Erythroblast (primary cell): ENCODE data around the gene TP63.
"Not testable (repeated sequence)": the region's sequence is repeated elsewhere in the genome, so short reads cannot be mapped to it uniquely, and the experiment has no call there.

Source experiments
- DNase-seq, 2 experiments: peaks; one replicate each; lab custom pipeline; 2025; lab: John Stamatoyannopoulos, UW
- GATA1 ChIP-seq: IDR thresholded peaks from 2 replicates; pipeline ENCODE4 v1.6.1; 2011; ENCODE audit warnings: low read depth, mild to moderate bottlenecking, control low read depth, low read length, moderate library complexity
- POLR2A ChIP-seq: IDR thresholded peaks from 2 replicates; pipeline ENCODE4 v1.6.1; 2011; ENCODE audit warnings: mild to moderate bottlenecking, low read length

TP63 gene

GRCh38 chr3:189606774-189607173, 24.4 kb upstream of the TP63 start:
- no peak for TF ChIP-seq POLR2A
- TF ChIP-seq GATA1 = no peak
- no peak for DNase-seq

- not testable (repeated sequence) for DNase-seq
These were observed 18.5 kb upstream of the TP63 start for GRCh38 chr3:189612641-189613040.

GRCh38 chr3:189613122-189613521, 18.1 kb upstream of the TP63 start:
- TF ChIP-seq POLR2A = no peak
- no peak for TF ChIP-seq GATA1
- DNase-seq = no peak

DNA sequence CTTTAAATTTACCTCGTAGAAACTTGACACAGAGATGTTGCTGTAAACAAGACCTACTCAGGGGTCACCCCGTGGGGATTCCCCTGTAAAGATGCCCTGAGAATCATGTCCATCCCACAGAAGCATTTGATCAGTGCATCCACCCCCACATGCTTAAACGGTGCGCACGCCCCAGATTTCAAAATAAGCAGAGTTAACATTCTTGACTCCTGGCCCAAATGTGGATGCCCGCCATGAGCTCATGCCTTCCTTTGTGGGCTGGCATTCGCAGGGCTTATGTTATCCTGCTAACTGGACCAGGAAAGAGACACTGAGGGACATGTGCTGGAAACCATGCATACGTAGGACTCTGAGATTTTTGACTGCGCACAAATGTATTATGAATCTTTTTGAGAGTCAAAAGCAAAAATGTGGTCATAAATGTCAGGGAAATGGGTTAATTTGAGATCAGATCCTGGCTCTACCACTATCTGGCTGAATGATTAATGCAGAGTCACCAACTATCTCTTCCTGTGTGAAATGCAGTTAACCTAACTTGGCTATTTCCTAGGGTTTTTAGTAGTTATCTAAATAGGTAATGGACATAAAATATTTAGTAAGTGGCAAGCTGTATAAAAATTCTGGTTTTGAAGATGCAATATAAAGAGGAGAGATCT, 9.1 kb upstream of the TP63 start:
- TF ChIP-seq POLR2A (no peak), GATA1 (no peak)
- no peak for DNase-seq

DNA sequence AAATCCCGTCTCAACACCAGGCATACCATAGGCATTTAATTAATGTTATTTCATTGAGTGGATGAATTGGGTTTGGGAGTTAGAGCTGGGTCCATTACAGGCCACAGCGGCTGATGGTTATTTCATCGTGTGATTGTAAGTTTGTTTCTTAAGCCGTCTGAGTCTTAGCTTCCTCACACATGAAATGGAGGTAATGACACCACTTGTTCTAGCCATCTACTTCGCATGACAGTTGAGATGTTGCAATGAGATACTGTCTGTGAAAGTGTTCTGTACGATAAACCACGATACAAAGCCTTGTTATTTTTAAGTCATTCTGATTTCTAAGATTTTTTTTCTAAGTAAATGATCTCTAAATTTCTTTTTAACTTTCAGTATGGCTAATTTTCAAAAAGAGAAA, 8.6 kb upstream of the TP63 start:
- DNase-seq = no peak
- TF ChIP-seq POLR2A = no peak
- TF ChIP-seq GATA1 = no peak

GRCh38 chr3:189624130-189624529, 7.1 kb upstream of the TP63 start:
- no peak for DNase-seq
- no peak for TF ChIP-seq POLR2A
- TF ChIP-seq GATA1 = no peak

DNA sequence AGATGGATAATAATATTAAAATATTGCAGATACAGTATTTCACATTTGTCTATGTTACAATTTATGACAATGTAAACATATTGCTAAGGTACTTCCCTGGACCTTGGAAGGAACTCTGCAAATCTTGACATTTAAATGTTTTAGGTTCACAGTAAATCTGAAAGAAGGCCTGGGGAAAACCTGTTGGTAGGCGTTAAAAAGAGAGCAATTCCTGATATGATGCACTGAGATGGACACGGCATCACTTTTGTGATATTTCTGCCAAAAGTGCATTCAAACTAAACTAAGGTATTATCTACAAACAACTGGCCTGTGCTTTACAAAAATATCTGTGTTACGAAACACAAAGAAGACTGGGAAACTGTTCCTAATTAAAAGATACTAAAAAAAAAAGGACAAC, 6.1 kb upstream of the TP63 start:
- TF ChIP-seq POLR2A = no peak
- no peak for TF ChIP-seq GATA1
- no peak for DNase-seq

GRCh38 chr3:189625572-189625971, 5.6 kb upstream of the TP63 start:
- TF ChIP-seq GATA1 (no peak), POLR2A (no peak)
- DNase-seq = no peak

DNA sequence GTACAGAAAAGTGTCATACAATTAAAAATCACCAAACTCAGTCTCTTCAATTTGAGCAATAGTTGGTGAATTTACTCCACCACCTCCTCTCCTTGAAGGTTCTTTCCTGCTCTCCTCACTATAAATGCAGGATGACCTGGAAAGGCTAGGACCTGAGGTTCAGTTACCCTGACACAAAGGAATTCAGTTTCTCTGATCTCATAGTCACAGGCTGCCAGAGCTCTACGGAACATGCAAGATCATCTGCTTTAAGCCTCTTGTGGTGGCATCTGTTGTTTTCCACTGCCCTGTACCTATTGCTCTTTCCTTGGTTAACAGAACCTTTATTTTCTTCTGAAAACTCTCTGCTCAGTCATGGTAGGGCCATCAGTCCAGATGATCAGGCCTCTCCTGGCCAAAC, 4.9 kb upstream of the TP63 start:
- no peak for DNase-seq
- TF ChIP-seq GATA1 (no peak), POLR2A (no peak)

DNA sequence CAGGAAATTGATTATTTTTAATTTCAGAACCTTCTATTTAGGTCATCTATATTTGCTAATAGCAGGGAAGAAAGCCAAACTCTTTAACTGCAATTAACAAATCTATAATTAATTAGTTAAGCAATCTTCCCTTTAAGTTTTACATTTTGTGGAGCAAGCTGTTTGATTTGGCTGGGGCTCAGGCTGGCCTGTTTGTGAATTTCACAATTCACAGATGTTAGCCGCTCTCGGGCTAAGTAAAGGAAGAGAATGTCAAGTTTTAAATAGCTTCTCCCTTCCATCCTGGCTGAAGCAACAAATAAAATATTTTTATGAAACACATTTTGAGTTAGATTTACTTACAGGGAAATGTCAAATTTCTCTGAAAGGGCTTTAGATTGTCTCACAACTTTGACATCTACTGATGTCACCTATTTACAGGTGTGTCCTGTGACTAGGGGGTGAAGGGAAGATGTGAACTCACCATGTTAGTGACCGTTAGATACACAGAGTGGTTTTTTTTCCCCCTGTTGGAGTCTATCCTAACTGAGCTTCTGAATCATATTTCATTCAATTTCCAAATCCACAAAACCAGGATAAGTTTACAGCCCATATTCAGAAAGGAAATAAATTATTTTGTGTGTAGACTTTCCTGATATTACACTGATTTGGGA, 1.3 kb upstream of the TP63 start:
- TF ChIP-seq GATA1 (no peak), POLR2A (no peak)
- DNase-seq = no peak

DNA sequence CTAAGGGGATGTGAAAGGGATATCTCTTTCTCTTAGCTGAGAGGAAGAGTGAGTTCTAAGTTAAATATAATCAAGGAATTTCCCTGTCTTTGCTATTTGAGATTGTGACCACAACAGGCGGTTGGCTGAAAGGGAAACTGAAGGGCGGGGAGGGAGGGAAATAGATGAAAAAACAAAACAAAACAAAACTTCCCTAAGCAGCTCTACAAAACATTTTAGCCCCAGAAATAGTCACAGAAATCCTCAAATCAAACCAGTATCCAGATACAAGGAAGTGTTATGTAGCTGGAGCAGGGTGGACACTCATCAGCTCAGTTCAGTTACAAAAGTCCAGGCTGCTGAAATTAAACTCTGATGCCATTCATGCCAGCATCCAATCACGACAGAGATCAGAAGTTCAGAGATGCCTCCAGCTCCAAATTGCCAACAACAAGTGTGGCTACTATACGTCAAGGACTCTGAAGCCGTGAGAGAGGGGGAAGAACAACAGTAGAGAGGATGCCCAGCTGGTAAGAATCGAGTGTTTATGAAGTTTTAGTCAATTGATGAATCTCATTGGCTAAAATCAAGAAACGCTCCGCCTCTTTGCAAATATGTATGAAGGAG, 319 bp upstream of the TP63 start:
- no peak for DNase-seq

GRCh38 chr3:189631409-189631808, 220 bp downstream of the TP63 start:
- no peak for TF ChIP-seq POLR2A
- TF ChIP-seq GATA1 = no peak
- no peak for DNase-seq

More for the DNA sequence above, 319 bp upstream of the TP63 start:
- TF ChIP-seq GATA1 (no peak), POLR2A (no peak)

DNA sequence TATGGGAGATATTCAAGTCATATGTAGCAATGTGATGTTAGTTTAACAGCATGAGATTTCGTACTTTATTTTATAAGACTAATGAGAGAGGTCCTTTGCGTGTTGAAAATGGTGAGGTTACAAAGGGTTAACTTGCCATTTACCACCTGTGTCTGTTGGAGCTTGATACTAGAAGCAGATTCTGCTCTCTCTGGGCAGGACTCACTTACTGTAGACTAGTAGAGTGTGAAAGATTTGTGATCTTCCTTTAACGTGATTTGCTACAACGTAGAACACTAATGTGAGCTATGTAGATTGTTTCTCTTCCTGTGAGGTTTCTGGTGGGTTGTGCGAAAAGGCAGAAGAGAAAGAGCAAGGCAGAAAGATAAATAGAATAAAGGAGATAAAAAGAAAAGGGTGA, 1.1 kb downstream of the TP63 start:
- TF ChIP-seq POLR2A (no peak), GATA1 (no peak)
- DNase-seq = no peak

DNA sequence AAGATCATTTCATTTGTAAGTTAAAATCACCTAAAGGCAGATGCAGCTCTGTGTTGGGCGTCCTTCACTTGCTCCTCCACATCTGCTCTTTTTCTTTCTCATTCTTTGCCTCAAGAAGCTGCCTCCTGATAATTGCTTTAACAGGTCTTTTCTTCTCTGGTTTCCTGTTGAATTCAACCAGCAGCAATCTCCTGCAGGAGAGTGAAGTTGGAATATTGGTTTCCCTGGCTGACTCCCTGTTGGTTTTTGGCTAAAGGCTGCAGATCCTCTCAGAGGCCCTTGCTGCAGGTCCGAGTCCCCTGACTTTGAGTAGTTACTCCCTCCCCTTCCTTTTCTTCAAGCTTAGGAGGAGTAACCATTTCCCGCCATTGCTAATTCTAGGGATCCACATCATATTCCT, 4.2 kb downstream of the TP63 start:
- TF ChIP-seq GATA1 (no peak), POLR2A (no peak)
- DNase-seq = no peak
